GM06990 (cell line): Measurements from ENCODE around the gene FOLR1.

Experiments
- DNase-seq: peaks from one replicate; pipeline ENCODE4 v3.0.0-alpha.2; 2011; ENCODE audit not compliant: insufficient read length; ENCODE audit errors: extremely low read depth
- H3K27me3 ChIP-seq: replicated peaks from 2 replicates; pipeline ENCODE4 v1.6.0; 2011; ENCODE audit warnings: low read length; ENCODE audit not compliant: control insufficient read depth, insufficient read depth
- H3K36me3 ChIP-seq: 2 replicates; pipeline ENCODE4 v1.5.1; 2011; ENCODE audit warnings: low read length; ENCODE audit not compliant: control insufficient read depth, insufficient read depth
- H3K4me3 ChIP-seq: replicated peaks from 2 replicates; pipeline ENCODE4 v1.5.1; 2011; ENCODE audit warnings: low read depth, mild to moderate bottlenecking, control low read depth, low read length
- TF ChIP-seq, protein P1 (sequence below): IDR thresholded peaks from 2 replicates; pipeline ENCODE4 v1.5.1; 2011; ENCODE audit warnings: low read length, control low read depth, mild to moderate bottlenecking, inconsistent platforms; ENCODE audit not compliant: insufficient read depth, poor library complexity, severe bottlenecking

Gene FOLR1

GRCh38 chr11:72216638-72217037 lies 24.7 kb downstream of the FOLR1 start, which contains the start of gene FOLR2:
Gene FOLR2, plus strand, starts transcription at chr11:72216794. Its CDS starts 1,791 bp downstream, at chr11:72218585.
- TF ChIP-seq, protein P1, sequence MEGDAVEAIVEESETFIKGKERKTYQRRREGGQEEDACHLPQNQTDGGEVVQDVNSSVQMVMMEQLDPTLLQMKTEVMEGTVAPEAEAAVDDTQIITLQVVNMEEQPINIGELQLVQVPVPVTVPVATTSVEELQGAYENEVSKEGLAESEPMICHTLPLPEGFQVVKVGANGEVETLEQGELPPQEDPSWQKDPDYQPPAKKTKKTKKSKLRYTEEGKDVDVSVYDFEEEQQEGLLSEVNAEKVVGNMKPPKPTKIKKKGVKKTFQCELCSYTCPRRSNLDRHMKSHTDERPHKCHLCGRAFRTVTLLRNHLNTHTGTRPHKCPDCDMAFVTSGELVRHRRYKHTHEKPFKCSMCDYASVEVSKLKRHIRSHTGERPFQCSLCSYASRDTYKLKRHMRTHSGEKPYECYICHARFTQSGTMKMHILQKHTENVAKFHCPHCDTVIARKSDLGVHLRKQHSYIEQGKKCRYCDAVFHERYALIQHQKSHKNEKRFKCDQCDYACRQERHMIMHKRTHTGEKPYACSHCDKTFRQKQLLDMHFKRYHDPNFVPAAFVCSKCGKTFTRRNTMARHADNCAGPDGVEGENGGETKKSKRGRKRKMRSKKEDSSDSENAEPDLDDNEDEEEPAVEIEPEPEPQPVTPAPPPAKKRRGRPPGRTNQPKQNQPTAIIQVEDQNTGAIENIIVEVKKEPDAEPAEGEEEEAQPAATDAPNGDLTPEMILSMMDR, result no peak
- Histone ChIP-seq H3K4me3 (no peak within 1 kb of the TSS), H3K36me3 (no peaks in the 10 kb centered on the region), H3K27me3 (no peaks in the 10 kb centered on the region)
- no peak for DNase-seq

GRCh38 chr11:72217841-72218240 lies 25.9 kb downstream of the FOLR1 start:
- TF ChIP-seq, protein P1, result no peak
- H3K4me3 ChIP-seq, result no peak overlapping the region
- no peaks in the 10 kb centered on the region for H3K27me3 ChIP-seq
- DNase-seq, result no peak
- no peaks in the 10 kb centered on the region for H3K36me3 ChIP-seq

DNA sequence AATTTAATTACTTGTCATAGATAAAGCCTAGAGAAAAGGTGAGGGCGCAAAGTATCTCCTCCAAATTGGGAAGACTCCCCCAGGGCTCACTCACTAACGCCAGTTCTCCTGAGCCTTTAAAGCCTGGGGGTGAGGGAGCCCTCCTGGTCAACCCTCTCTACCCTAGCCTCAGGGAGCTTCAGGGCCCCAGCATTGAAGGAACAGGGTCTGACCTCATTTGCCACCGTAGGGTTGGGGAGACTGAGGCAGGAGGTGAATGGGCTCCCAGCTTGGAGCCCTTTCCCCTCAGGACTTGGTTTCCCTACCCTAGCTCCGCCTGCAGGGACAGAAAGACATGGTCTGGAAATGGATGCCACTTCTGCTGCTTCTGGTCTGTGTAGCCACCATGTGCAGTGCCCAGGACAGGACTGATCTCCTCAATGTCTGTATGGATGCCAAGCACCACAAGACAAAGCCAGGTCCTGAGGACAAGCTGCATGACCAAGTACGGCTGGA lies 26.4 kb downstream of the FOLR1 start:
- no peaks in the 10 kb centered on the region for H3K27me3 ChIP-seq
- H3K4me3 ChIP-seq, result no peak overlapping the region
- DNase-seq, result no peak
- H3K36me3 ChIP-seq, result no peaks in the 10 kb centered on the region
- TF ChIP-seq, protein P1, result no peak

DNA sequence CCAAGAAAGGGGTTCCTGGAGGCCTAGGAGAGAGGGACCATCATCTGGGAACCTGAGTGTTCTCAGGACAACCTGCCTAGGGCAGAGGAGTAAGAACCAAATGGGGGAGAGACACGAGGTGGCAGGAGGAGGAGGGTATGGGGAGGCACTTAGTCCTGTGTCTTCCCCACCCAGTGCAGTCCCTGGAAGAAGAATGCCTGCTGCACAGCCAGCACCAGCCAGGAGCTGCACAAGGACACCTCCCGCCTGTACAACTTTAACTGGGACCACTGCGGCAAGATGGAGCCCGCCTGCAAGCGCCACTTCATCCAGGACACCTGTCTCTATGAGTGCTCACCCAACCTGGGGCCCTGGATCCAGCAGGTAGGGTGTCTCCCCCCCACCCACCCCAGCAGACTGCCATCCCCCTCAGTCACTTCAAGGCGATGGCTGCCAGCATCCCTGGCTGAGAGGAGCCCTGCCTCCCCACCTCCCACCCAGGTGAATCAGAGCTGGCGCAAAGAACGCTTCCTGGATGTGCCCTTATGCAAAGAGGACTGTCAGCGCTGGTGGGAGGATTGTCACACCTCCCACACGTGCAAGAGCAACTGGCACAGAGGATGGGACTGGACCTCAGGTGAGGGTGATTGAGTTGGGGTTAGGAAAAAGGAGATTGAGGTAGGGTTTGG lies 28.9 kb downstream of the FOLR1 start:
- DNase-seq, result no peak
- Histone ChIP-seq H3K36me3 (no peaks in the 10 kb centered on the region), H3K27me3 (no peaks in the 10 kb centered on the region), H3K4me3 (no peak overlapping the region)
- TF ChIP-seq, protein P1, result no peak

GRCh38 chr11:72221386-72222075 lies 29.6 kb downstream of the FOLR1 start:
- no peaks in the 10 kb centered on the region for H3K27me3 ChIP-seq
- TF ChIP-seq, protein P1, result no peak
- H3K4me3 ChIP-seq, result no peak overlapping the region
- H3K36me3 ChIP-seq, result no peaks in the 10 kb centered on the region
- DNase-seq, result no peak
